ENCODE data around the gene GNAS-AS1. TPM values are rescaled to one million over a fixed set of nuclear protein-coding genes. Genes with fewer than 3 reads are reported as not detected.
A peak's percentile ranks its signal among the peaks of the same experiment; 100 is the strongest.

GNAS-AS1 gene
- total and polyA plus RNA-seq, 2 donors (not counting 1 experiment from before 2014, with no cell fraction given) = 1.5 TPM; not detected in 1

- H4K20me1 ChIP-seq (ENCODE audit: control insufficient read depth, insufficient read depth, low read length, poor library complexity, severe bottlenecking) = no peaks in the 10 kb centered on the region
- no peaks in the 10 kb centered on the region for H3K79me2 ChIP-seq (ENCODE audit: control insufficient read depth, insufficient read depth, low read length)
- H3K27ac ChIP-seq (ENCODE audit: low read length in 2 of 2) = no peak overlapping the region
- no peak overlapping the region for H3K27ac Mint-ChIP-seq
- H3K36me3 ChIP-seq (replicated peaks in 1 of 2; ENCODE audit: control extremely low read depth in 1 of 2, control insufficient read depth in 1 of 2, extremely low read depth in 1 of 2, insufficient read depth in 2 of 2, low read length in 1 of 2) = no peaks in the 10 kb centered on the region
- ChIA-PET POLR2A (no interaction called here), CTCF (interaction anchor here (0.8 to 1.6 kb wide), 5 partner anchors 18 to 614 kb away, joined by 3 to 6 read pairs (median 4); partner anchors contain the start of gene STX16)
- intact Hi-C loops (cut with micrococcal nuclease) = loop anchor here (2.0 to 5.0 kb wide), 3 partner anchors 37 to 615 kb away; partner anchors contain the start of gene STX16
- H2AFZ ChIP-seq (ENCODE audit: insufficient read depth, low read depth, low read length, poor library complexity, severe bottlenecking) = peak overlapping the region; percentile 64
- H3K4me1 Mint-ChIP-seq = peaks cover 38% of the 10 kb centered on the region
- peak overlapping the region in 4 of 5 experiments; percentile 25 to 58 (median 50) for H3K4me3 ChIP-seq (ENCODE audit: control extremely low read depth in 1 of 5, extremely low read depth in 1 of 5, insufficient read depth in 1 of 5, low read depth in 2 of 5, low read length in 4 of 5)
- peak overlapping the region; percentile 78 for H3K4me2 ChIP-seq (replicated peaks; ENCODE audit: low read depth, low read length, poor library complexity, severe bottlenecking)
- ATAC-seq (ENCODE audit: low read depth) (no peak), DNase-seq (no peak)
- peaks cover 39 to 54% of the 10 kb centered on the region in 2 donors for H3K4me1 ChIP-seq (ENCODE audit: control insufficient read depth in 2 of 2, insufficient read depth in 2 of 2, low read length in 2 of 2)
- WGBS (ENCODE audit: insufficient coverage) = 44% methylated on average over 10 of the region's 23 CpGs
- peaks cover 0 to 39% (median 0%) of the 10 kb centered on the region in 3 donors for H3K9me3 ChIP-seq (ENCODE audit: control extremely low read depth in 1 of 3, control insufficient read depth in 2 of 3, insufficient read depth in 1 of 3, low read length in 2 of 3)
- no peaks in the 10 kb centered on the region for H3K9me3 Mint-ChIP-seq (ENCODE audit: insufficient read depth)
- peak overlapping the region; percentile 93 for H3K4me3 Mint-ChIP-seq
- peak overlapping the region; percentile 58 for H3K9ac ChIP-seq (ENCODE audit: low read length)
- peaks cover 0 to 68% (median 20%) of the 10 kb centered on the region in 4 experiments for H3K27me3 ChIP-seq (replicated peaks in 1 of 4; ENCODE audit: control extremely low read depth in 1 of 4, control insufficient read depth in 3 of 4, insufficient read depth in 4 of 4, low read length in 3 of 4)
- peaks cover 49% of the 10 kb centered on the region for H3K27me3 Mint-ChIP-seq
- no peak for TF ChIP-seq EZH2 (IDR thresholded peaks at IDR 0.05; ENCODE audit: borderline replicate concordance, insufficient read depth, low read depth, low read length, poor library complexity, severe bottlenecking)
- TF ChIP-seq CTCF (IDR thresholded peaks at IDR 0.05) = no peak
Observed at GRCh38 chr20:58851969-58852458, 1.3 kb upstream of the GNAS-AS1 start.

All from B cell (primary cell).